ENCODE results near the gene KIRREL3. TPM values are rescaled to one million over a fixed set of nuclear protein-coding genes. Genes with fewer than 3 reads are reported as not detected.
"Not testable (repeated sequence)": the region's sequence is repeated elsewhere in the genome, so short reads cannot be mapped to it uniquely, and the experiment has no call there.

KIRREL3 gene
- total and polyA plus RNA-seq, 3 experiments from 2014 or later, result not detected

DNA sequence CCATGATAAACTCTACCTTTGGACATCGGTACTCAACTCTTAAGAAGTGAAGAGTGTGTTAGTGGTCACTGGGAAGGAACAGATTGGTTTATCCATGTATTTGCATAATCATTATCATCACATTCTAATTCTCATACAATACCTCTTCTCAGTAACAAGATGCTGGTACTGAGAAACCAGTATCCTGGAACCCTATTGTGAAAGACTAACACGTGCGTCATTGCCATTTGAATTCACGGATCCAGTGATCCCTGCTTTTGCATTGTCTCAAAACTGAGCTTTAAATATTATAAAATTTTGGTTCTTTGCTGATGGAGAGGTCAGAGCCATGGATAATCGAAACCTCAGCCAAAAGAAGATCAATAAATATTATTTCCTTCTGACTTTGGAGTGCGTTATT is 35.2 kb downstream of the KIRREL3 start:
- Histone ChIP-seq H3K27ac (ENCODE audit: low read depth, low read length) (no peak overlapping the region), H3K4me3 (ENCODE audit: low read length) (no peak overlapping the region), H3K4me1 (ENCODE audit: insufficient read depth, low read length) (no peaks in the 10 kb centered on the region), H3K27me3 (ENCODE audit: insufficient read depth, low read length, poor library complexity, severe bottlenecking) (no peaks in the 10 kb centered on the region), H3K36me3 (ENCODE audit: insufficient read depth, low read length) (no peaks in the 10 kb centered on the region), H3K9me3 (ENCODE audit: low read length) (no peaks in the 10 kb centered on the region)
- POLR2A ChIA-PET, result no interaction called here
- H3K27ac Mint-ChIP-seq, result no peak overlapping the region
- peaks cover 4 to 21% of the 10 kb centered on the region in 2 donors for H3K27me3 Mint-ChIP-seq
- CTCF ChIA-PET, result no interaction called here
- H3K36me3 Mint-ChIP-seq, result no peaks in the 10 kb centered on the region
- no peak for DNase-seq
- peaks cover 0 to 3% (median 0%) of the 10 kb centered on the region in 5 donors for H3K9me3 Mint-ChIP-seq
- H3K4me1 Mint-ChIP-seq, result no peaks in the 10 kb centered on the region
- H3K4me3 Mint-ChIP-seq, result no peak overlapping the region

DNA sequence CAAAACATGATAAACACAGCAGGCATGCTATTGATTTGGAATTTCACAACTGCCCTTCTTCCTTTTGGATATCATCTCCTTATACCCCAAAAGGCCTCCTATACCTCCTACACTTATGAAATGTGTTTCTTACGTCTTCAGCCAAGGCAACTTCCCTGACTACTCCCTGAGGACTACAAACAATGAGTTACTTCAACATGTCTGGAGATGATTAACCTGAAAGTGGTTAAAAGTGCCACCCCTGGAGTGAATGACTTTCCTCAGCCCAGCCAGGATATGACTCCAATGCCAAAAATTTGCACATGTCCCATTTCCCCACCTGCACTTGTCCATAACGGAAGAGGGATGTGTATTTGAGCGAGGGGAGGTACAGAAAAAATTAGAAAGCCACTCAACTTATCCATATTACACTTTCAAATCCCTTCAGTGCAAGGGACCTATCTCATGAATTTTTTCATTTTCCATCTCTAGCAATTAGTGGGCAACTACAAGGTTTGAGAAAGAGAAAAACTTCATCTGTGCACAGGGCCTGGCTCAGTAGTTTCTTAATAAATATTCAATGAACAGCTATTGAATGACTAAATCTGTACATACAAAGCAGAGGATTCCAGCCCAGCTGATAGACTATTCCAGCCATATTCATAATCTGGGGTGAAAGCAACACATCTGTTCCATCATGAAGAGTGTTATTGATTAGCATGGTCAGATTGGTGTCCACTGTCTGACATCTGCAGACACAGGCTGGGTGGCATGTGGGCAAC is 36.8 kb downstream of the KIRREL3 start:
- no peak overlapping the region for H3K4me3 Mint-ChIP-seq
- CTCF ChIA-PET, result no interaction called here

GRCh38 chr11:126963115-126963514 is 37.5 kb downstream of the KIRREL3 start:
- Histone ChIP-seq H3K27me3 (ENCODE audit: insufficient read depth, low read length, poor library complexity, severe bottlenecking) (no peaks in the 10 kb centered on the region), H3K4me3 (ENCODE audit: low read length) (no peak overlapping the region), H3K4me1 (ENCODE audit: insufficient read depth, low read length) (no peaks in the 10 kb centered on the region), H3K36me3 (ENCODE audit: insufficient read depth, low read length) (no peaks in the 10 kb centered on the region), H3K9me3 (ENCODE audit: low read length) (no peaks in the 10 kb centered on the region), H3K27ac (ENCODE audit: low read depth, low read length) (no peak overlapping the region)
- Mint-ChIP-seq H3K36me3 (no peaks in the 10 kb centered on the region), H3K27ac (no peak overlapping the region), H3K9me3 (peaks cover 0 to 3% (median 0%) of the 10 kb centered on the region in 5 donors), H3K4me1 (no peaks in the 10 kb centered on the region), H3K27me3 (peaks cover 0 to 18% of the 10 kb centered on the region in 2 donors), H3K4me3 (no peak overlapping the region)
- CTCF ChIA-PET, result no interaction called here
- DNase-seq, result no peak
- POLR2A ChIA-PET, result no interaction called here

More for the DNA sequence above, 36.8 kb downstream of the KIRREL3 start:
- H3K4me3 ChIP-seq (ENCODE audit: low read length), result no peak overlapping the region
- Mint-ChIP-seq H3K9me3 (peaks cover 0 to 3% (median 0%) of the 10 kb centered on the region in 5 donors), H3K4me1 (no peaks in the 10 kb centered on the region), H3K27me3 (peaks cover 1 to 20% of the 10 kb centered on the region in 2 donors), H3K27ac (no peak overlapping the region), H3K36me3 (no peaks in the 10 kb centered on the region)
- POLR2A ChIA-PET, result no interaction called here
- no peak for DNase-seq
- H3K27ac ChIP-seq (ENCODE audit: low read depth, low read length), result no peak overlapping the region
- no peaks in the 10 kb centered on the region for H3K9me3 ChIP-seq (ENCODE audit: low read length)
- no peaks in the 10 kb centered on the region for H3K36me3 ChIP-seq (ENCODE audit: insufficient read depth, low read length)
- H3K4me1 ChIP-seq (ENCODE audit: insufficient read depth, low read length), result no peaks in the 10 kb centered on the region
- no peaks in the 10 kb centered on the region for H3K27me3 ChIP-seq (ENCODE audit: insufficient read depth, low read length, poor library complexity, severe bottlenecking)

GRCh38 chr11:126959700-126960099 is 40.9 kb downstream of the KIRREL3 start:
- H3K36me3 Mint-ChIP-seq, result no peaks in the 10 kb centered on the region
- Histone ChIP-seq H3K27ac (ENCODE audit: low read depth, low read length) (no peak overlapping the region), H3K4me3 (ENCODE audit: low read length) (no peak overlapping the region), H3K4me1 (ENCODE audit: insufficient read depth, low read length) (no peaks in the 10 kb centered on the region), H3K9me3 (ENCODE audit: low read length) (no peaks in the 10 kb centered on the region), H3K27me3 (ENCODE audit: insufficient read depth, low read length, poor library complexity, severe bottlenecking) (no peaks in the 10 kb centered on the region), H3K36me3 (ENCODE audit: insufficient read depth, low read length) (no peaks in the 10 kb centered on the region)
- peaks cover 0 to 2% (median 0%) of the 10 kb centered on the region in 5 donors for H3K9me3 Mint-ChIP-seq
- ChIA-PET POLR2A (no interaction called here), CTCF (no interaction called here)
- no peak overlapping the region for H3K4me3 Mint-ChIP-seq
- DNase-seq, result no peak
- peaks cover 3 to 7% of the 10 kb centered on the region in 2 donors for H3K27me3 Mint-ChIP-seq
- H3K4me1 Mint-ChIP-seq, result no peaks in the 10 kb centered on the region
- no peak overlapping the region for H3K27ac Mint-ChIP-seq

DNA sequence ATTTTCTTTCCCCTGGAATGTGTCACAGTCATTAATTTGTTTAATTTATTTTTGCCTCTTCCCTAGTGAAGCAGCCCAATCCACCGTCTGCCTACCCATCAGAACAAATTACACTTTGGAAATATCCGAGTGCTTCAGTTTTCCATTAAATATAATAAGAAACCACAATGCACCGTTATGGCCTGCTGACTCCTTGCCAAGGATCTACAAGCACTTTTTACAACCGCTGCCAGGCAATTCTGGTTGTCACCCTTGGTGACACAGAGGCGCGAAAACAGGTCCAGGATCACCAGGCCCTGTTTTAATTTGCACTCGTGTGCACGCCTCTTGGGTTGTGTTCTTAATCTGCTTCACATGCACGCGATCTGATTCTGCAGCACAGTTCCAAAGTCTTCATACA is 43.9 kb downstream of the KIRREL3 start:
- Histone ChIP-seq H3K36me3 (ENCODE audit: insufficient read depth, low read length) (no peaks in the 10 kb centered on the region), H3K9me3 (ENCODE audit: low read length) (no peaks in the 10 kb centered on the region), H3K27ac (ENCODE audit: low read depth, low read length) (no peak overlapping the region), H3K4me1 (ENCODE audit: insufficient read depth, low read length) (no peaks in the 10 kb centered on the region), H3K4me3 (ENCODE audit: low read length) (no peak overlapping the region), H3K27me3 (ENCODE audit: insufficient read depth, low read length, poor library complexity, severe bottlenecking) (no peaks in the 10 kb centered on the region)
- CTCF ChIA-PET, result no interaction called here
- no peak for DNase-seq
- H3K27ac Mint-ChIP-seq, result no peak overlapping the region
- POLR2A ChIA-PET, result no interaction called here
- peaks cover 5 to 7% of the 10 kb centered on the region in 2 donors for H3K27me3 Mint-ChIP-seq
- no peaks in the 10 kb centered on the region for H3K36me3 Mint-ChIP-seq
- H3K4me1 Mint-ChIP-seq, result no peaks in the 10 kb centered on the region
- no peak overlapping the region for H3K4me3 Mint-ChIP-seq
- H3K9me3 Mint-ChIP-seq, result peaks cover 0 to 2% (median 0%) of the 10 kb centered on the region in 5 donors

DNA sequence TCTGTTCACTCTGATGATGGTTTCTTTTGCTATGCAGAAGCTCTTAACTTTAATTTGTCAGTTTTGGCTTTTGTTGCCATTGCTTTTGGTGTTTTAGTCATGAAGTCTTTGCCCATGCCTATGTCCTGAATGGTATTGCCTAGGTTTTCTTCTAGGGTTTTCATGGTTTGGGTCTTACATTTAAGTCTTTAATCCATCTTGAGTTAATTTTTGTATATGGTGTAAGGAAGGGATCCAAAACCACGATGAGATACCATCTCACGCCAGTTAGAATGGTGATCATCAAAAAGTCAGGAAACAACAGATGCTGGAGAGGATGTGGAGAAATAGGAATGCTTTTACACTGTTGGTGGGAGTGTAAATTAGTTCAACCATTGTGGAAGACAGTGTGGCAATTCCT is 48.0 kb downstream of the KIRREL3 start:
- H3K27me3 ChIP-seq (ENCODE audit: insufficient read depth, low read length, poor library complexity, severe bottlenecking); POLR2A ChIA-PET; DNase-seq; H3K4me1 ChIP-seq (ENCODE audit: insufficient read depth, low read length); CTCF ChIA-PET; H3K36me3 Mint-ChIP-seq; H3K36me3 ChIP-seq (ENCODE audit: insufficient read depth, low read length); H3K27ac ChIP-seq (ENCODE audit: low read depth, low read length); H3K27ac Mint-ChIP-seq; H3K4me3 ChIP-seq (ENCODE audit: low read length); H3K27me3 Mint-ChIP-seq; H3K9me3 Mint-ChIP-seq; H3K4me3 Mint-ChIP-seq; H3K9me3 ChIP-seq (ENCODE audit: low read length); H3K4me1 Mint-ChIP-seq: not testable (repeated sequence)

DNA sequence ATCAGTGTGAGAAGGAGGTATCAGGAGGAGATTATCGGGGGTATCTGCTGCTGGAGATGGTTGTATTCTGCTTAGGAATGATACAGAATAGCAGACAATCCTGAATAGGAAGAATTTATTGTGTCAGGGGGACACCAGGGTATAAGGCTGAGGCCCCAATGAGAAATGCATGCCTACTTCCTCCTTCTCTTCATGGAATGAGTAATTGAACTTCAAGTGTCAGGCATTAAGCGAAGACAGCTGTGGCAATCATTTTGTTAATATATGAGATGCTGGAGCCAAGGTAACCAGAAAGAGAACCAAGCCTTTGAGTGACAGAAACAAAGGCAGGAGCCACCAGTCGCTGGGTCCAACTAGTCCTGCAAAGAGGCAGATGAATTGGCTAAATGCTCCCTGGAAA is 49.1 kb downstream of the KIRREL3 start:
- CTCF ChIA-PET, result no interaction called here
- POLR2A ChIA-PET, result no interaction called here
- Mint-ChIP-seq H3K9me3 (peaks cover 0 to 2% (median 0%) of the 10 kb centered on the region in 5 donors), H3K4me3 (no peak overlapping the region), H3K27me3 (peaks cover 0 to 5% of the 10 kb centered on the region in 2 donors), H3K4me1 (no peaks in the 10 kb centered on the region), H3K27ac (no peak overlapping the region), H3K36me3 (no peaks in the 10 kb centered on the region)
- no peaks in the 10 kb centered on the region for H3K4me1 ChIP-seq (ENCODE audit: insufficient read depth, low read length)
- H3K4me3 ChIP-seq (ENCODE audit: low read length), result no peak overlapping the region
- no peaks in the 10 kb centered on the region for H3K27me3 ChIP-seq (ENCODE audit: insufficient read depth, low read length, poor library complexity, severe bottlenecking)
- H3K9me3 ChIP-seq (ENCODE audit: low read length), result no peaks in the 10 kb centered on the region
- no peaks in the 10 kb centered on the region for H3K36me3 ChIP-seq (ENCODE audit: insufficient read depth, low read length)
- H3K27ac ChIP-seq (ENCODE audit: low read depth, low read length), result no peak overlapping the region
- DNase-seq, result no peak

- no peak overlapping the region for H3K4me3 Mint-ChIP-seq
- Histone ChIP-seq H3K9me3 (ENCODE audit: low read length) (no peaks in the 10 kb centered on the region), H3K36me3 (ENCODE audit: insufficient read depth, low read length) (no peaks in the 10 kb centered on the region), H3K27me3 (ENCODE audit: insufficient read depth, low read length, poor library complexity, severe bottlenecking) (no peaks in the 10 kb centered on the region), H3K4me1 (ENCODE audit: insufficient read depth, low read length) (no peaks in the 10 kb centered on the region), H3K27ac (ENCODE audit: low read depth, low read length) (no peak overlapping the region), H3K4me3 (ENCODE audit: low read length) (no peak overlapping the region)
- DNase-seq, result no peak
- no peaks in the 10 kb centered on the region for H3K9me3 Mint-ChIP-seq
- no peaks in the 10 kb centered on the region for H3K36me3 Mint-ChIP-seq
- peaks cover 0 to 1% of the 10 kb centered on the region in 2 donors for H3K27me3 Mint-ChIP-seq
- H3K27ac Mint-ChIP-seq, result no peak overlapping the region
- H3K4me1 Mint-ChIP-seq, result no peaks in the 10 kb centered on the region
- ChIA-PET CTCF (no interaction called here), POLR2A (no interaction called here)
Observed at GRCh38 chr11:126949066-126949891, 51.3 kb downstream of the KIRREL3 start.

Data from CD8-positive, alpha-beta memory T cell (primary cell).